ENCODE data around the gene ALKBH4.

The ALKBH4 gene

GRCh38 chr7:102471791-102472125 lies 7.1 kb upstream of the ALKBH4 start:
- DNase-seq (ENCODE audit: insufficient read length, low spot score) = no peak
- TF ChIP-seq, protein P1, sequence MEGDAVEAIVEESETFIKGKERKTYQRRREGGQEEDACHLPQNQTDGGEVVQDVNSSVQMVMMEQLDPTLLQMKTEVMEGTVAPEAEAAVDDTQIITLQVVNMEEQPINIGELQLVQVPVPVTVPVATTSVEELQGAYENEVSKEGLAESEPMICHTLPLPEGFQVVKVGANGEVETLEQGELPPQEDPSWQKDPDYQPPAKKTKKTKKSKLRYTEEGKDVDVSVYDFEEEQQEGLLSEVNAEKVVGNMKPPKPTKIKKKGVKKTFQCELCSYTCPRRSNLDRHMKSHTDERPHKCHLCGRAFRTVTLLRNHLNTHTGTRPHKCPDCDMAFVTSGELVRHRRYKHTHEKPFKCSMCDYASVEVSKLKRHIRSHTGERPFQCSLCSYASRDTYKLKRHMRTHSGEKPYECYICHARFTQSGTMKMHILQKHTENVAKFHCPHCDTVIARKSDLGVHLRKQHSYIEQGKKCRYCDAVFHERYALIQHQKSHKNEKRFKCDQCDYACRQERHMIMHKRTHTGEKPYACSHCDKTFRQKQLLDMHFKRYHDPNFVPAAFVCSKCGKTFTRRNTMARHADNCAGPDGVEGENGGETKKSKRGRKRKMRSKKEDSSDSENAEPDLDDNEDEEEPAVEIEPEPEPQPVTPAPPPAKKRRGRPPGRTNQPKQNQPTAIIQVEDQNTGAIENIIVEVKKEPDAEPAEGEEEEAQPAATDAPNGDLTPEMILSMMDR (IDR thresholded peaks at IDR 0.05; ENCODE audit: insufficient read depth, missing control alignments) = no peak
- no peak for FAIRE-seq

GRCh38 chr7:102469972-102470825 lies 5.5 kb upstream of the ALKBH4 start:
- DNase-seq (ENCODE audit: insufficient read length, low spot score) (no peak), FAIRE-seq (no peak)
- TF ChIP-seq, protein P1 (IDR thresholded peaks at IDR 0.05; ENCODE audit: insufficient read depth, missing control alignments) = no peak

DNA sequence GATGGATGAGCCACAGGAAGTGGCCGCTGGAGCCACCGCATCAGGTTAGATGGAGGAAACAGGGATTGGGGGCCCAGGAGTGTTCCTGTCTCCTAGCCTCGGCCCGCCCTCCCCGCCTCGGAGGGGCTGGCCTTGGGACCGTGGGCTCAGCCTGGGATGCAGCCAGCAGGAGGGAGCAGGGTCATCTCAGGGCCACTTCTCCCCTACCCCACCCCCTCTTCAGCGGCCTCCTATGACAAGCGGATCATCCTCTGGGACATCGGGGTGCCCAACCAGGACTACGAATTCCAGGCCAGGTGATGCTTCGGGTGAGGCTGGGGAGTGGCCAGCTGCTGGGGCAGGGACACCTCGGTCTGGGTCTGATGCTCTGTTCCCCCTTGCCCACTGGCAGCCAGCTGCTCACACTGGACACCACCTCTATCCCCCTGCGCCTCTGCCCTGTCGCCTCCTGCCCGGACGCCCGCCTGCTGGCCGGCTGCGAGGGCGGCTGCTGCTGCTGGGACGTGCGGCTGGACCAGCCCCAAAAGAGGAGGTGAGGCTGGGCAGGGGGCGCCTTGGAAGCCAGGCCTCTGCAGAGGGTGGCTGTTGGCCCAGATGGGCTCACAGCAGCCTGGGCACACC lies 4.8 kb upstream of the ALKBH4 start:
- DNase-seq (ENCODE audit: insufficient read length, low spot score) (no peak), FAIRE-seq (no peak)
- TF ChIP-seq, protein P1 (IDR thresholded peaks at IDR 0.05; ENCODE audit: insufficient read depth, missing control alignments) = no peak

- FAIRE-seq = no peak
- no peak for DNase-seq (ENCODE audit: insufficient read length, low spot score)
- TF ChIP-seq, protein P1 (IDR thresholded peaks at IDR 0.05; ENCODE audit: insufficient read depth, missing control alignments) = no peak
Measured at GRCh38 chr7:102468478-102469350, 4.1 kb upstream of the ALKBH4 start.

- TF ChIP-seq, protein P1 (IDR thresholded peaks at IDR 0.05; ENCODE audit: insufficient read depth, missing control alignments) = no peak
- DNase-seq (ENCODE audit: insufficient read length, low spot score) = no peak
- no peak for FAIRE-seq
Measured at GRCh38 chr7:102467581-102468477, 3.2 kb upstream of the ALKBH4 start.

- no peak for DNase-seq (ENCODE audit: insufficient read length, low spot score)
- TF ChIP-seq, protein P1 (IDR thresholded peaks at IDR 0.05; ENCODE audit: insufficient read depth, missing control alignments) = no peak
- no peak for FAIRE-seq
Measured at GRCh38 chr7:102466097-102466496, 1.4 kb upstream of the ALKBH4 start.
